NCI-H1417 treated with DMSO at 0.1 percent for 48 hours (cell line): Measurements from ENCODE around the gene CASP5.

ENCODE experiments used
- DNase-seq: peaks from one replicate; lab custom pipeline; 2025; lab: John Stamatoyannopoulos, UW

The CASP5 gene

GRCh38 chr11:104967534-104968354 lies 55.2 kb downstream of the CASP5 start:
- no peak for DNase-seq

DNA sequence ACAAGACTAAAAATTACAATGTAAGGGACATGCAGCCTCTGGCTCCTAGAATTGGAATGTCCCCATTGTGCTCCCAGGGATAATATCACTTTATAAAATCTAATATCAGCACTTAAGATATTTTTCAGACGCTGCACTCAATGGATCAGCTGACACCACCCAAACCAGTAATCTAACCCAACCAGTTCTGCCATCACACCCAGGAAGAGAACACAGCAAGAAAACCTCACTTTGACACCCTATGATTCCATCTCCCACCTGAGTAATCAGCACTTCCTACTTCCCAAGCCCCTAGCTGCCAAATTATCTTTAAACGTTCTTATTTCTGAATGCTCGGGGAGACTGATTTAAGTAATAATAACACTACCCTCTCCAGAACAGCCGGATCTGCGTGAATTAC lies 57.2 kb downstream of the CASP5 start:
- no peak for DNase-seq

- DNase-seq, result no peak
These were observed 58.7 kb downstream of the CASP5 start for GRCh38 chr11:104964247-104964646.

DNA sequence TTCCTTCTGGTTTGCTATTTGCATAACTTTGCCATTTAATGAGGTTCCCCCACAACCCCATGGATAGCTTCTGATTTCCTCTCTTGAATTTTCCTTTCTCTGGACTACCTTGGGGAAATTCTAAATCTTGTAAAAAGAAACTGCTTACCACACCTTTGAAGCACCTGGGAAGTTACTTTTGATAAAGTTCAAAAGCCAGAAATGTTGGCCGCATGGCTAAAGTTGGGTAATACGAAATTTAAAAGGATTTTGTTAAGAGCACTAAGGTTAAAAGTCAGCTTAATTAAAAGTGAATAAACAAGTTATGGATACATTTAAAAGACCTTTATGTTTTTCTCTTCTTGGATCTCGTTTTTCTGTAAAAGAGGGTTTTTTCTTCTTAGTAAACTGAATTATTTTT lies 60.1 kb downstream of the CASP5 start:
- DNase-seq, result no peak

DNA sequence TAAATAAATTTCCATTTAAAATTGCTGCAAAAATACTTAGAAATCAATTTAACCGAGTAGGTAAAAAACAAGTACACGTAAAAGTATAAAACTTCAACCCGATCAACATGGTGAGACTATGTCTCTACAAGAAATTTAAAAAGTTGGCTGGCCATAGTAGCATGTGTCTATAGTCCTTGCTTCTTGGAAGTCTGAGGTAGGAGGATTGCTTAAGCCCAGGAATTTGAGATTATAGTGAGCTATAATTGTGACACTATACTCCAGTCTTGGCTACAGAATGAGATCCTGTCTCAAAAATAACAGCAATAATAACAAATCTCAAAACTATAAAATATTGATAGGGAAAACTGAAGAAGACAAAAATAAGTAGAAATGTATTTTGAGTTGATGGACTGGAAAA lies 65.7 kb downstream of the CASP5 start:
- DNase-seq, result no peak

DNA sequence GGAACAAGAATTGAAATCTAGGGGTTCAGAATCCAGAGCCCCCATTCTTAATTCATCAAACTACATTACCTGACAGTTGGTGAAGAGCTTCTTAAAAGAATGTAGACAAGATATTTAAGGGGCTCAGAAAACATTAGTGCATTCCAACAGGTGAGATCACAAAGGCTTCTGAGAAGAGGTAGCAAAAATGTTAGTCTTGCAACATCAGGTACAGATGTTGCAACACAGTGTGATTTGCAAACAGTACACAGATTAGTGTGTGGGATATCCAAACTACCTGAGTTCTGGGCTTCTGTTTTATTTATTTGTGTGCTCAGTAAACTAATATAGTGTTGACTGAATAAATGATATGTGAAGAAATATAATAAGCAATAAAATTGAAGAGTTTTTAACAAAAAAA lies 66.4 kb downstream of the CASP5 start:
- no peak for DNase-seq

DNA sequence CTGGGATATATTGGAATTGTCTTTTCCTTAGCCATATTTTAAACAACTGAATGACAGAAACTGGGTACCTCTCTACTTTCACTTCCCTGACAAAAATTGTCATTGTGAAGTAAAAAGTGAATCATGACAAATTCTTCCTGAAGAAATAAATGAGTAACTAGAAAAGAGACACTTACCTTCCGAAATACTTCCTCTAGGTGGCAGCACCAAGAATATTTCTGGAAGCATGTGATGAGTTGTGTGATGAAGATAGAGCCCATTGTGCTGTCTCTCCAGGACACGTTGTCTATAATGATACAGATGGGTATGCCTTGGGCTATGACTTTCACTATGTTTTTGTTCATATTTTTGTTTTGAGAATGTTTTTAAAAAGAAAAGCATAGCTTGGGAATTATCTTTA lies 76.1 kb downstream of the CASP5 start:
- no peak for DNase-seq
